ENCODE measurements around the gene GRIN3A.
"Not testable (repeated sequence)": the region's sequence is repeated elsewhere in the genome, so short reads cannot be mapped to it uniquely, and the experiment has no call there.

Gene GRIN3A

GRCh38 chr9:101738566-101739183 lies at the start of gene GRIN3A:
Gene GRIN3A (minus strand): TSS chr9:101738647. CDS start chr9:101737979, 668 bp downstream.
- DNase-seq: peak in 1 of 2 experiments; percentile 55

DNA sequence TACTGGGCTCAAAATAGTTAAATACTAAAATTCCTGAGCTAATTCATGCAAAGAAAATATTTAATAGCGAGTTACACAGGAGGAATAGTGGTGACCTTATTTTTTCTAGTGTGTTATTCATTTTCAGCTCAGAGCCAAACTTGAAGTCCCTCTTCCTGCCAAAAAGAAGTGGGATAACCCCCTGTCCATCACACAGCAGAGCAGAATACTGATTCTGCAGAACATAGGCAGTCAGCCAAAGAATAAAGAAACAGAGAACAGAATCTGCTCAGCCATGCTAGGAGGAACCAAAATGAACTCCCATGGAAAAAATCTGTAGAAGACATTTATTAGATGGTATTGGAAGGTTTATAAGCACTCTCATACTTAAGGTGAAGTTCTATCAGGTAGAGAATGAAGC lies 49.4 kb upstream of the GRIN3A start:
- DNase-seq: no peak

DNA sequence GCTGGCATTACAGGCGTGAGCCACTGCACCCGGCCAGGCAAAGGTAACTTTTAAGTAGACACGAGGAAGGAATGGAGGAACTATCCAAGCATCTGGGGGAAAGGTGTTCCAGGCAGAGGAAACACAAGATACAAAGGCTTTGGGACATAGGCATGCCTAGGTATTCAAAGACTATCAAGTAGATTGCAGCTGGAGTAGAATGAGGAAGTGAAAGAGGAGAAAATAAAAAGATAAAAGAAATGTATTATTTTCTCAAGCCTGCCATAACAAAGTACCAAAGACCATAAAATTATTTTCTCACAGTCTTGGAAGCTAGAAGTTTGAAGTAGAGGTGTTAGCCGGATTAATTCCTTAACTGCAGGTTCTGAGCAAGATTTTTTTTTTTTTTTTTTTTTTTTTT lies 39.9 kb upstream of the GRIN3A start:
- no peak for DNase-seq

DNA sequence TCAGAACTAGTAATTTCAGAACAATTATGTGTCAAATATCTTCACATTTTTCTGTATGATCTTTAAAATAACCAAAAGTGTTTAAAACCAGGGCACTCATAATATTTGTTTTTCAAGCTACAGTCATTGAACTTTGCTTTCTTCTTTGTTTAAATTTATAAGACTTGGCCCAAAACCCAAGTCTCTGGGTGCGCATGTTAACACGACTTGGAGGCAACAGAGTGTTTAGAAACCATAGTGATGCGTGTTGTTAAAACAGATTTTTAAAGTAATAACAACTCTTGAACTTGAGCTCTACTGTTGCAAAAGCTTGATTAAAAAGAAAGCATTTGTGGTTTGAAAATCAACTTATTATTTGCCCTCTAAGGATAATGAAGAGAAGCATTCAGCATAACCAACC lies 26.0 kb upstream of the GRIN3A start:
- no peak for DNase-seq

DNA sequence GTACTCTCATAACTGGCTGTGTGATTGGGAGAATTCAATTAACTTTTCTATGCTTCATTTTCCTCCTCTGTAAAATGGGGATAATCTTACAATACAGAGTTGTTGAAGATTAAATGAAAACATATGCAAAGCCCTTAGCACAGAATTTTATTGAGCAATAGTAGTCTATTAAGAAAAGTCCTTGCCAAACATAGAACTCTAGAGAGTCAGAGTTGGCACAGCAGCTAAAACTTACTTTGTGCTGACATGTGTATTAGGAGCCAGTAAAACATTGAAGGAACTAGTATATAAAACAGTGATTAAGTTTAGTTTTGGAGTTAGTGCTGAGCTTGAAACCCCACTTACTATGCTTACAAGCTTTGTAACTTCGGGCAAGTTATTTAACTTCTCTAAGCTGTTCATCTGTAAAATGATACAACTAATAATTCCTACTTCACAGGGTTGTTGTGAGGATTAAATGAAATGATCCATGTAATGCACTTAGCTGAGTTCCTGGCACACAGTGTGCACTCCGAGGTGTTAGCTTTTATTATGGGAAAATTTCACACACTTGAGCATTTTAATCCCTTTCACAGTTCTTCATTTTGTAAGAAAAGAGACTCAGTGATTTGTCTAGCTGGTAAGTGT lies 20.0 kb upstream of the GRIN3A start:
- DNase-seq: no peak

DNA sequence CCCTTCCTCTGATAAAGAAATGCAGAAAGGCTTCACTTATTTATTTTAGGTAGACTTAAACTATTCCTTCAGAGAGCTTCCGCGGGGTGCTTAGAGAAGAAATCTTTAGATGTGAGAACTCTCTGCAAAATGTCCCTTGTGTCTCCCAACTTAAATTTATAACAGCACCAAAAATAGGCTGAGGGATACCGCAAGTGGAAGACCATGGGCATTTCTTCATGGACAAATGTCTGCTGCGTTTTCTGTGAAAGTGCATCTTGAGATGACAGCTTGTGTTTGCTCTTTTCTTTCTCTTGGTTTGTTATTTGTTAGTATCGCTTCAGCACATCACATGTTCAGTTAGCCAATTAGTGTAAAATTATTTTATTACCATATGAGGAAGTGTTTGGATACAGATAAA lies 15.3 kb upstream of the GRIN3A start:
- no peak for DNase-seq

- no peak for DNase-seq
Measured at GRCh38 chr9:101751895-101752294, 13.4 kb upstream of the GRIN3A start.

GRCh38 chr9:101739311-101739710 lies 864 bp upstream of the GRIN3A start:
- no peak for DNase-seq

GRCh38 chr9:101737705-101738565 lies 512 bp downstream of the GRIN3A start:
- DNase-seq: peak in 1 of 2 experiments; percentile 26

DNA sequence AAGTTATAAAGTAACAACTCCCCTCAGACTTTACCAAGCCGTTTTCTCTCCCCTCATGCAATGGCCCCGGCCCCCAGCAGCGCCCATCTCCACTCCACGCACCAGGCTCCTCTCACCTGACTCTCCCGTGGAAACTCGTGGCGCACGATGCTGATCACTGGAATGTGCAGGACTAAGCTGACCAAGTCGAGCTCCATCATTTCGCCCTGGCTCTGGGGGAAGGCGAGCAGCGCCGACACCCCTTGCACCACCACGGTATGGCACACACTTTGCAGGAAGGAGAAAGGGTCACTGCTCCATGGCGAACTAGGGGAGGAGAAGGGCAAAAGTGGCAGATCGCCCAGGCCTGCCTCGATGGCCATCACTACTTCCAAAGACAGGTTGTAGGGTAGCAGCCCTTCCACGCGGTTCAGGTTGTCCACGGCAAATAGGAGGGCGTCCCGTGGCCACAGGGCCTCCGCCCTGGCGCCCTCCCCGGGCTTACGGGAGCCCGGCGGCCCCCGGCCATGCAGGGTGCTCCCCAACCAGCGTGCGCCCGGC lies 1.2 kb downstream of the GRIN3A start:
- no peak for DNase-seq

GRCh38 chr9:101736717-101737116 lies 1.7 kb downstream of the GRIN3A start:
- DNase-seq: no peak

DNA sequence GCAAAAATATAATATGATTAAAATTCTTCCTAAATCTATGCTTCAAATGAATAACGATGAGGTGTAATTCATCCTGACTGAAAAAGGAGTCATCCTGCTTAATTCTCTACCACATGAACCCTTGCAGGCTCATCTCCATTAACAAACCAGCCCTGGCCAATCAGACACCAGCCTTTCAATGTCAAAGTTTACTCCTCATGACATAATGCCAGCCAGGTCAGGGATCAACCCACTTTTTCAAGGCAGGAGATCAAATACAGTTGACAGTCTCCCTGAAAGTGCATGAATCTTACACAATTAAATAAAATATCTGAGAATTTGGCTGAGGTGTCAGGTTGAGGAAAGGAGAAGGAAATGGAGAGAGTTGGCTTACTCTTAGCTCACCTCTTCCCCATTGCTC lies 7.0 kb downstream of the GRIN3A start:
- DNase-seq: no peak

DNA sequence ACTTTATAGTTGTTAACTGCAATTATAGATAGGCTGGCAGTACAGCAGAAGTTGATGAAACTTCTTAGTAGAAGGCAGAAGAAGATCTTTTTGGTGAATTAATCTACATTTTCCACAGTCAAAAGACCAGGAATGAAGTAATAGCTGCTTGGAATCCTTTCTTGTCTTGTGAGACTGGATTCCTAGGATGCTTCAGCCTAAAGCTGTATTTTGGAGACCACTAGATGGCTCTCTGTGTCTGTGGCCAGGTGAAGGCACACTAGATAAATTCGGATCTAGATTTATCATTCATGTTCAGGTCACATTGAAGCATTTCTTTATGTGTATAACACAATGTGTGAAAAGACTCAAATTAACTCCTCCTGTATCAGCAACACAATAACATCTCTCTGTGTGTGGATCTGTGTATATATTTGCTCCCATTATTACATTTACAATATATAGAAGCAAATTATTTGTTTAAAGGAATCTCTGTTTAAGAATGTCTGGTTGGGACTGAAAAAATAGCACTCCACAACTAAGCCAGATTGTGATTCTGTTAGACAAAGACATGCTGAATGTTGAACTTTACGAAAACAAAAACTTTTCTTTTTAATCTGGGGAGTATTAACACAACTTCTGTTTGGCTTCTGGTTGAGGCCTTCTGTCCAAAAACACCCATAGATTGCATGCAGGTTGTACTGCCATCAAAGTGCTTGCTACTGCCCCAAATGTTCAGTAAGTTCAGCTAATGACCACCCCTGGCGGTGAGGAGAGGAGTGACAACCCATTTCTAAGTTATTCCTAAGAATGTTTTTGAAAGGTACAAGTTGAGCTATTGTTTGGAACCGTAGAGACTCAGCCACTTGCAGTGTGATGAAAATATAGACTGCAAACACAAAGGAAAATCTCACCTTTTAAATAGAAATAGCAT lies 10.6 kb downstream of the GRIN3A start:
- peak; percentile 6 to 66 for DNase-seq

GRCh38 chr9:101724271-101724670 lies 14.2 kb downstream of the GRIN3A start:
- not testable (repeated sequence) for DNase-seq

DNA sequence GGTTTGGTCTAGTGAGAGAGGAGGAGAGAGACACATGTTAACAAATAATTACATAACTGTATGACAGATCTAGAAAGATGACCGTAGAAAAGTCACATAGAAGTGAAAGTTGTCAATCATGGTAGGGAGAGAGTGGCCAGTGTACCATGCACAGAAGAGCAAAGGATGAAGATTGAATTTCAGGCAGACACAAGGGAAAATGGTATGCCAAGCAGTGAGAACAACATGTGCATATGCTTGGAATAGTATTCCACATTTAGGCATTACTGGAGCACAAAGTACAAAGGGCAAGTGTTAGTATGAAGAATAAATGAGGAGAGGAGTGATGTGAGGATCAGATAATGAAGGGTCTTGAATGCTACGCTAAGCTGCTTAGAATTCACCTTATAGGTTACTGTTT lies 20.3 kb downstream of the GRIN3A start:
- no peak for DNase-seq

- no peak for DNase-seq
Measured at GRCh38 chr9:101716629-101717028, 21.8 kb downstream of the GRIN3A start.

DNA sequence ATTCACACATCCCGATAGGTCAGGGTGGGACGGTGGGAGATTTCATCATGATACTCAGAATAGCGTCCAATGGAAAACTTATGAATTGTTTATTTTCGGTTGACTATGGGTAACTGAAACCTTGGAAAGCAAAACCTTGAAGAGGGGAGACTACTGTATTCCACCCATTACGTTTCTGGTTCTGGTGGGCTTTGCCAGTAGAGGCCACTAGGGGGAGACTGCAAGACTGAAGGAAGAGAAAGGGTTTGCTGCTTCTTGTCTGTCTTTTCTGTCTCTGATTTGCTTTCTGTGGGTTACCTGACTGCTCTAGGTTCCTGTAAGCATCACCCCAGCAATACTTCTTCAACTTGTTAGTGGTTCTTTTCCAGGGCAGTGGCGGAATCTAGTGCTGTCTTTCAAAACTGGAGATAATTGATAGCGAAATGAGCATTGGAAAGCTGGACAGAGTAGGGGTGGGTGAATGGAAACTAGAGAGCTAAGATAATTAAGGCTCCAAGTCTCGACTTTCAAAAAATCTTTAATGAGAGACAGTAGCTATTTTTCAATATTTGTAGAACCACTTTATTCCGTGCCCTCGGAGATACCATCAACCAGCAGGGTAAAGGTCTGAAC lies 27.0 kb downstream of the GRIN3A start:
- DNase-seq: peak in 1 of 2 experiments; percentile 2

DNA sequence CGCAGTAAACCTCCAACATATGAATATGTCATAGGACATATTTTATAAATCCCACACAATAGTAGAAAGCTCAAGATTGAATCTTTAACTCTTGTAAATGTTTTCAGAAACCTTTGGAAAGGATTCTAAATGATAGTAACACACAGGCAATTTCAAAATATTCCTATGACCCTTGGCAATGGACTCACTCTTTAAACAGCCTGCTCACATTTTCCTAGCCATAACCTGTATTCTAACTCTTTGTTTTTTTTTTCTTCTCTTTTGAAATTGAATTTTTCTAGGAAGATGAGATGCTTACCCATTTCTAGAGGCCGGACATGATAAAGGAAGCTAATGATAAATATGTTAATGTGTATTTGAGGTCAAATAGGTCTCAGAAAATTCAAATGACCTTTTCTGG lies 29.6 kb downstream of the GRIN3A start:
- no peak for DNase-seq

GRCh38 chr9:101707721-101708120 lies 30.7 kb downstream of the GRIN3A start:
- DNase-seq: no peak

DNA sequence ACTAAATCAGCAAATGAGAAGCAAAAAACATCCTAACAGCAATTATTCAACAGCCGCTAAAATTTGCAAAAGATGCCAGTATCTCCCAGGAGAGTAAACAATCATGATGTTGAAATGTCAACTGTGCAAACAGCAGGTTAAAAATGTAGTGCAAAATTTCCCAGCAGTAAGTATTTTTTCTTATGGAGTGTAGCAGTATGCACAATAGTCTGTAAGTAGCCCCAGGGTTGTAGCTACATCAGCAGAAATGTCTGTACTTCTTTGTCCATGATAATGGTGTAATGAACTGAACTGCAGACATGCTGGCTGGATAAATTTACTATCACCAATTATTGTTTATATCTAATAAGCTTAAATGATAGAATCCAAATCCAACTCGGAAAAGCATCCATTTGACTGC lies 31.4 kb downstream of the GRIN3A start:
- DNase-seq: no peak

DNA sequence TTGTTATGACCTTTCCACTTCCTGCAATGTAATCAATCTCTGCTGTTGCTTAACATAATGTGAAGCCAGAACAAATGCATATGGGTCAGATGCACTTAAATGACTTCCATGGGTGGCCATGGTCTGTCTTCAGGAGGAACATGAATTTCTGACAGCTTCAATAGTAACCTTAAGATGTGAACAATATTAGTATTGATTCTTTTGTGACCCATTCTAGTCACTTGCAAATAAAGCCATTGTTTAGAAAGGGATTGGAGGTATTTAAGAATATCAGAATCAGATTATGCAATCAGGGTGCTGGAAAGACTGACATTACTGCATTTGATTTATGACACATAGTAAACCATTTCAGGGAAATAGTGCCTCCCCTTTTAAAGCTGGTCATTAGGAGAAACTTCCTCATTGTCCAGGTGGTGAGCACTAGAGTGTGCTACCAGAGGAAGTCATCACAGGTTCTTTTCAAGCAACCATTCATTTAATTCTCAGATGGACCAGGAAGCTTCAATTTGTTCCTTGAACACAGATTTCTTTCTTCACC lies 32.1 kb downstream of the GRIN3A start:
- no peak for DNase-seq
